Measurements from ENCODE around the gene FERMT3. TPM values are rescaled to one million over a fixed set of nuclear protein-coding genes. Genes with fewer than 3 reads are reported as not detected.
A peak's percentile ranks its signal among the peaks of the same experiment; 100 is the strongest.

The FERMT3 gene
- total RNA-seq, 6 donors from 2014 or later, result 33.2 to 119 (median 89.3) TPM

DNA sequence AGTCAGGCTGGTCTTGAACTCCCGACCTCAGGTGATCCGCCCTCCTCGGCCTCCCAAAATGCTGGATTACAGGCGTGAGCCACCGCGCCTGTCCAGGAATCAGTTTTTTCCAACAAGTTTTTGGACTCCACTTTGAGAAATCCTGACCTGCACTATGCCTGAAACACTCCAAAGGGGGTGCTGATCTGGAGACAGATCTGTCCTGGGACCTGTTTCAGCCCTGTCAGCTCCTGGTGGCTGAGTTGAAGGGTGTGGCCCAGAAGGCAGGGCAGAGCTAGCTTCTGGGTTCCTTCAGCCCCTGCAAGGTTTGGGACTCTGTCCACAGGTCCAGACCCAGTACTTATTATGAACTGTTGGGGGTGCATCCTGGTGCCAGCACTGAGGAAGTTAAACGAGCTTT lies 25.0 kb downstream of the FERMT3 start:
- DNase-seq (no peak), ATAC-seq (ENCODE audit: low FRiP score in 2 of 2) (no peak)
- no peaks in the 10 kb centered on the region for H3K27me3 ChIP-seq
- no peaks in the 10 kb centered on the region for H3K9me3 ChIP-seq
- H3K4me3 ChIP-seq, result no peak overlapping the region
- TF ChIP-seq POLR2A (IDR thresholded peaks at IDR 0.05) (no peak), EP300 (IDR thresholded peaks at IDR 0.05) (no peak), POLR2AphosphoS5 (IDR thresholded peaks at IDR 0.05) (no peak)
- TF ChIP-seq, protein P1, sequence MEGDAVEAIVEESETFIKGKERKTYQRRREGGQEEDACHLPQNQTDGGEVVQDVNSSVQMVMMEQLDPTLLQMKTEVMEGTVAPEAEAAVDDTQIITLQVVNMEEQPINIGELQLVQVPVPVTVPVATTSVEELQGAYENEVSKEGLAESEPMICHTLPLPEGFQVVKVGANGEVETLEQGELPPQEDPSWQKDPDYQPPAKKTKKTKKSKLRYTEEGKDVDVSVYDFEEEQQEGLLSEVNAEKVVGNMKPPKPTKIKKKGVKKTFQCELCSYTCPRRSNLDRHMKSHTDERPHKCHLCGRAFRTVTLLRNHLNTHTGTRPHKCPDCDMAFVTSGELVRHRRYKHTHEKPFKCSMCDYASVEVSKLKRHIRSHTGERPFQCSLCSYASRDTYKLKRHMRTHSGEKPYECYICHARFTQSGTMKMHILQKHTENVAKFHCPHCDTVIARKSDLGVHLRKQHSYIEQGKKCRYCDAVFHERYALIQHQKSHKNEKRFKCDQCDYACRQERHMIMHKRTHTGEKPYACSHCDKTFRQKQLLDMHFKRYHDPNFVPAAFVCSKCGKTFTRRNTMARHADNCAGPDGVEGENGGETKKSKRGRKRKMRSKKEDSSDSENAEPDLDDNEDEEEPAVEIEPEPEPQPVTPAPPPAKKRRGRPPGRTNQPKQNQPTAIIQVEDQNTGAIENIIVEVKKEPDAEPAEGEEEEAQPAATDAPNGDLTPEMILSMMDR (IDR thresholded peaks at IDR 0.05), result no peak
- H3K4me1 ChIP-seq, result peaks cover 55 to 77% (median 62%) of the 10 kb centered on the region in 4 donors
- 84 to 88% methylated on average over 7 of the region's 7 CpGs for whole genome bisulfite sequencing, 2 donors
- peak overlapping the region in 2 of 4 donors; percentile 5 to 19 for H3K27ac ChIP-seq
- H3K36me3 ChIP-seq, result no peaks in the 10 kb centered on the region

GRCh38 chr11:64232182-64232966 lies 25.9 kb downstream of the FERMT3 start:
- peak overlapping the region in 3 of 4 donors; percentile 5 to 27 (median 12) for H3K27ac ChIP-seq
- ATAC-seq (ENCODE audit: low FRiP score in 2 of 2) (no peak), DNase-seq (peak in 1 of 2 donors; percentile 50)

DNA sequence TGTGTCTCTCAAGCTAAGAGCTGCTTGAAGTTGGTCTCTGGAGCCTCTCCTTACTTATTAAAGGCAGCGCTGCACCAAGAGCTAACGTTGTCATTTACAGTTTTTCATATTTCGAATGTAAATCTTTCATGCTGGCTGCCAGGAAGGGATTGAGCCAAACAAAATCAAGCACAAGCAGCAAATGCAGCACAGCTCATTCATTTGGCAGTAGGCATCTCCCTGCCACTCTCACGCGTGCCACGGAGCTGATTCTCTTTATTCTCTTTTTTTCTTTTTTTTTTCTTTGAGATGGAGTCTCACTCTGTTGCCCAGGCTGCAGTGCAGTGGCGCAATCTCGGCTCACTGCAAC lies 26.4 kb downstream of the FERMT3 start:
- Histone ChIP-seq H3K9me3 (no peaks in the 10 kb centered on the region), H3K27ac (peak overlapping the region in 2 of 4 donors; percentile 12 to 27), H3K4me1 (peaks cover 44 to 74% (median 58%) of the 10 kb centered on the region in 4 donors), H3K4me3 (no peak overlapping the region), H3K27me3 (no peaks in the 10 kb centered on the region), H3K36me3 (peaks cover 0 to 8% (median 2%) of the 10 kb centered on the region in 4 donors)
- TF ChIP-seq POLR2A (IDR thresholded peaks at IDR 0.05) (no peak), POLR2AphosphoS5 (IDR thresholded peaks at IDR 0.05) (no peak), EP300 (IDR thresholded peaks at IDR 0.05) (no peak)
- TF ChIP-seq, protein P1 (IDR thresholded peaks at IDR 0.05), result no peak
- ATAC-seq (ENCODE audit: low FRiP score in 2 of 2) (no peak), DNase-seq (no peak)
- 84 to 87% methylated on average over 8 of the region's 8 CpGs for WGBS, 2 donors

More at GRCh38 chr11:64232182-64232966, 25.9 kb downstream of the FERMT3 start:
- H3K36me3 ChIP-seq, result peaks cover 0 to 3% (median 0%) of the 10 kb centered on the region in 4 donors
- TF ChIP-seq POLR2A (IDR thresholded peaks at IDR 0.05) (no peak), POLR2AphosphoS5 (IDR thresholded peaks at IDR 0.05) (no peak), EP300 (IDR thresholded peaks at IDR 0.05) (no peak)
- TF ChIP-seq, protein P1 (IDR thresholded peaks at IDR 0.05), result no peak
- no peaks in the 10 kb centered on the region for H3K9me3 ChIP-seq
- H3K4me1 ChIP-seq, result peaks cover 46 to 72% (median 57%) of the 10 kb centered on the region in 4 donors
- no peaks in the 10 kb centered on the region for H3K27me3 ChIP-seq
- no peak overlapping the region for H3K4me3 ChIP-seq
- WGBS, 2 donors, result 88 to 91% methylated on average over 5 to 15 of the region's 15 CpGs

DNA sequence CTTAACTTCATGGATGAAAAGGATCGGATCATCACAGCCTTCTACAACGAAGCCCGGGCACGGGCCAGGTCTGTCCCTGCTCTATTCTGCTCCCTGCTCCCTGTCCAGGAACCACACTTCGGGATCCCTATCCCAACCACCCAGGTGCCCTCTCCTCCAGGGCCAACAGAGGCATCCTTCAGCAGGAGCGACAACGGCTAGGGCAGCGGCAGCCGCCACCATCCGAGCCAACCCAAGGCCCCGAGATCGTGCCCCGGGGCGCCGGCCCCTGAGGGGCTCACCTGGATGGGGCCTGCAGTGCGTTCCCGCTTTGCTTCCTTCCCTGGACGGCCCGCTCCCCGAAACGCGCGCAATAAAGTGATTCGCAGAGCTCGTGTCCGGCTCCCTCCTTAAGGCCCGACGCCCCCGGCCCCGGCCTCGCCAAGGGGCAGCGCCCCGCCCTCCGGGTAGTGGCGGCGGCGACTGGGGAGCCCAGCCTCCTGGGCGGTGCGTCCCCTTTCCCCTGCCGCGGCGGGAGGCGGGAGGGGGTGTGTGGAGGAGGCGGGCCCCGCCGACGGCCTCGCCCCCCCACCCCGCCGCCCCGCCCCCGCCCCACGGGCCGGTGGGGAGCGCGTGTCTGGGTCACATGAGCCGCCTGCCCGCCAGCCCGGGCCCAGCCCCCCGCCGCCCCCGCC lies 27.5 kb downstream of the FERMT3 start, which contains the start of gene VEGFB:
Gene VEGFB (plus strand): TSS at position 672 of the 674 bp plus-strand sequence. CDS start 250 bp downstream, outside the sequence.
- TF ChIP-seq EP300 (IDR thresholded peaks at IDR 0.05), result no peak
- TF ChIP-seq POLR2A (IDR thresholded peaks at IDR 0.05), result peak in 2 of 4 donors; percentile 34 to 51
- TF ChIP-seq, protein P1 (IDR thresholded peaks at IDR 0.05), result peak in 2 of 6 experiments; percentile 6 to 8
- TF ChIP-seq POLR2AphosphoS5 (IDR thresholded peaks at IDR 0.05), result peak in 1 of 2 donors; percentile 64
- H3K4me1 ChIP-seq, result peaks cover 52 to 80% (median 62%) of the 10 kb centered on the region in 4 donors
- H3K36me3 ChIP-seq, result peaks cover 0 to 19% (median 7%) of the 10 kb centered on the region in 4 donors
- WGBS, 2 donors, result 10 to 40% methylated on average over 5 to 17 of the region's 62 CpGs
- no peaks in the 10 kb centered on the region for H3K27me3 ChIP-seq
- H3K4me3 ChIP-seq, result peak within 1 kb of the TSS; percentile 66 to 94 (median 84)
- peak within 1 kb of the TSS; percentile 69 to 91 (median 82) for H3K27ac ChIP-seq
- ATAC-seq (ENCODE audit: low FRiP score in 2 of 2) (peak in 1 of 2 donors; percentile 83), DNase-seq (peak; percentile 84 to 95)
- no peaks in the 10 kb centered on the region for H3K9me3 ChIP-seq
